HCT116 (cell line): ENCODE results near the gene FLRT1. TPM values are rescaled to one million over a fixed set of nuclear protein-coding genes. Genes with fewer than 3 reads are reported as not detected.
A peak's percentile ranks its signal among the peaks of the same experiment; 100 is the strongest.

Experiments used
- ATAC-seq: fragments of 200-7000 bp; cut with Tn5 transposase; 2 replicates; pipeline ENCODE4 v1.9.1; 2020; ENCODE audit warnings: mild to moderate bottlenecking, moderate library complexity
- BruUV-seq: library from RNA; stranded (reverse); fragments of 400-500 nt; replicated peaks from 2 replicates; lab custom pipeline; 2021; lab: Mats Ljungman, UMichigan
- CTCF ChIA-PET: fragments of 300-600 bp; sonication (Branson Sonifier 250); formaldehyde crosslinking; loops from one replicate; lab custom pipeline; 2021; ENCODE audit warnings: antibody characterized with exemption; lab: Charles Lee
- POLR2A ChIA-PET: fragments of 300-600, 350-600 bp; sonication (Branson Sonifier 250); formaldehyde crosslinking; loops from one replicate; lab custom pipeline; 2021; ENCODE audit warnings: antibody characterized with exemption; lab: Charles Lee
- RAD21 ChIA-PET, 2 experiments: fragments of 300-600 bp; sonication (Branson Sonifier 250); formaldehyde crosslinking; loops; one replicate each; lab custom pipeline; 2023; ENCODE audit warnings: low total read pairs in 2 of 2; ENCODE audit not compliant: uncharacterized antibody in 2 of 2, unreplicated experiment in 2 of 2, low non-redundant PET in 1 of 2; lab: Charles Lee
- DNase-seq: peaks from one replicate; pipeline ENCODE4 v3.0.0-alpha.2; 2010; ENCODE audit warnings: low read depth, low spot score
- H2AFZ ChIP-seq: fragments of 200-600 bp; shearing (Covaris generic), sonication (generic); 2 replicates; pipeline ENCODE4 v1.6.1; 2017; ENCODE audit warnings: low read depth, mixed run types, mixed read lengths, antibody characterized with exemption, low read length; ENCODE audit not compliant: poor library complexity, severe bottlenecking
- H3K27ac ChIP-seq: 2 replicates; pipeline ENCODE4 v1.5.1; 2012; ENCODE audit warnings: low read depth, low read length
- H3K27me3 ChIP-seq: fragments of 200-600 bp; sonication (generic); 2 replicates; pipeline ENCODE4 v1.6.1; 2016; ENCODE audit warnings: mixed run types, low read length, mixed read lengths; ENCODE audit not compliant: insufficient read depth
- H3K36me3 ChIP-seq, 2 experiments: fragments of 200-500 bp in 1 of 2; fragments of 200-600 bp in 1 of 2; sonication (Bioruptor generic) in 1 of 2; sonication (generic) in 1 of 2; 2 replicates each; pipeline versions ENCODE4 v1.5.1 to v1.6.1; 2014 to 2016; ENCODE audit warnings: low read length in 2 of 2, inconsistent platforms in 1 of 2, mixed read lengths in 1 of 2, mixed run types in 1 of 2; ENCODE audit not compliant: insufficient read depth in 2 of 2, control insufficient read depth in 1 of 2
- H3K4me1 ChIP-seq, 2 experiments: fragments of 200-600 bp in 1 of 2; sonication (generic) in 1 of 2; 2 replicates each; pipeline versions ENCODE4 v1.5.1 to v1.6.1; 2012 to 2017; ENCODE audit warnings: low read length in 2 of 2, inconsistent platforms in 1 of 2, mild to moderate bottlenecking in 1 of 2, mixed read lengths in 1 of 2, mixed run types in 1 of 2, moderate library complexity in 1 of 2; ENCODE audit not compliant: insufficient read depth in 2 of 2, control insufficient read depth in 1 of 2
- H3K4me2 ChIP-seq: fragments of 200-600 bp; sonication (generic); 2 replicates; pipeline ENCODE4 v1.6.1; 2017; ENCODE audit warnings: mixed run types, low read length, mixed read lengths
- H3K4me3 ChIP-seq, 2 experiments: fragments of 200-600 bp in 1 of 2; sonication (generic) in 1 of 2; replicated peaks in 1 of 2; 2 replicates each; pipeline ENCODE4 v1.5.1; 2011 to 2016; ENCODE audit warnings: low read length in 2 of 2, control low read depth in 1 of 2, low read depth in 1 of 2, mild to moderate bottlenecking in 1 of 2, mixed read lengths in 1 of 2, mixed run types in 1 of 2
- H3K79me2 ChIP-seq: fragments of 200-600 bp; sonication (generic); 2 replicates; pipeline ENCODE4 v1.6.1; 2017; ENCODE audit warnings: mild to moderate bottlenecking, mixed run types, low read length, moderate library complexity, mixed read lengths; ENCODE audit not compliant: insufficient read depth
- H3K9ac ChIP-seq: fragments of 200-600 bp; sonication (generic); 2 replicates; pipeline ENCODE4 v1.6.1; 2016; ENCODE audit warnings: low read length, mixed read lengths
- H3K9me2 ChIP-seq: fragments of 200-600 bp; sonication (generic), shearing (Covaris generic); 2 replicates; pipeline ENCODE4 v1.6.1; 2017; ENCODE audit warnings: mixed run types, mild to moderate bottlenecking, moderate library complexity; ENCODE audit not compliant: insufficient read depth
- H3K9me3 ChIP-seq, 2 experiments: fragments of 200-500 bp in 1 of 2; fragments of 200-600 bp in 1 of 2; sonication (Bioruptor generic) in 1 of 2; sonication (generic) in 1 of 2; 2 replicates each; pipeline ENCODE4 v1.6.1; 2014 to 2017; ENCODE audit warnings: low read length in 2 of 2, mixed read lengths in 2 of 2, inconsistent platforms in 1 of 2, low read depth in 1 of 2, mild to moderate bottlenecking in 1 of 2, mixed run types in 1 of 2, moderate library complexity in 1 of 2; ENCODE audit not compliant: control insufficient read depth in 1 of 2, insufficient read depth in 1 of 2
- H4K20me1 ChIP-seq: fragments of 200-600 bp; sonication (generic), shearing (Covaris generic); 2 replicates; pipeline ENCODE4 v1.6.1; 2017; ENCODE audit warnings: mixed run types, mild to moderate bottlenecking, moderate library complexity; ENCODE audit not compliant: insufficient read depth
- ELF1 ChIP-seq: IDR thresholded peaks from 2 replicates; pipeline ENCODE4 v1.6.1; 2012; ENCODE audit warnings: low read depth, borderline replicate concordance
- EZH2 ChIP-seq: fragments of 200-600 bp; sonication (generic); IDR thresholded peaks from 2 replicates; pipeline ENCODE4 v1.6.1; 2017; ENCODE audit warnings: antibody characterized with exemption, mixed run types
- FOSL1 ChIP-seq: IDR thresholded peaks from 2 replicates; pipeline ENCODE4 v1.6.1; 2012; ENCODE audit warnings: low read depth
- JUND ChIP-seq: IDR thresholded peaks from 2 replicates; pipeline ENCODE4 v1.6.1; 2012
- POLR2A ChIP-seq: IDR thresholded peaks from 2 replicates; pipeline ENCODE4 v1.7.0; 2011; ENCODE audit warnings: borderline replicate concordance; ENCODE audit not compliant: insufficient read depth, insufficient read length; ENCODE audit errors: extremely low read depth
- POLR2AphosphoS5 ChIP-seq: IDR thresholded peaks from 2 replicates; pipeline ENCODE4 v1.6.1; 2011; ENCODE audit warnings: mild to moderate bottlenecking, low read depth, low read length, moderate library complexity
- SIN3A ChIP-seq: IDR thresholded peaks from 2 replicates; pipeline ENCODE4 v1.6.1; 2012; ENCODE audit warnings: low read depth
- SP1 ChIP-seq: IDR thresholded peaks from 2 replicates; pipeline ENCODE4 v1.6.1; 2012; ENCODE audit warnings: low read depth
- TCF7L2 ChIP-seq: IDR thresholded peaks from 2 replicates; pipeline ENCODE4 v1.7.0; 2011; ENCODE audit warnings: borderline replicate concordance, inconsistent platforms; ENCODE audit not compliant: insufficient read depth, insufficient read length; ENCODE audit errors: extremely low read depth
- YY1 ChIP-seq: IDR thresholded peaks from 2 replicates; pipeline ENCODE4 v1.6.1; 2011; ENCODE audit warnings: low read length, low read depth, moderate library complexity, mild to moderate bottlenecking; ENCODE audit not compliant: insufficient replicate concordance; ENCODE audit errors: extremely low read depth
- intact Hi-C: fragments of 100-400 bp; cut with micrococcal nuclease; formaldehyde crosslinking; loops from 2 replicates; pipeline ENCODE4 v1.10.0; 2022
- total RNA-seq: library from RNA; stranded (reverse); gene quantifications from one replicate; pipeline ENCODE4 v1.2.1, GENCODE V29; 2021; ENCODE audit not compliant: unreplicated experiment
- TF ChIP-seq, protein P1 (sequence below): IDR thresholded peaks from 2 replicates; pipeline ENCODE4 v1.6.1; 2012; ENCODE audit warnings: low read depth
- TF ChIP-seq, protein P2 (sequence below): IDR thresholded peaks from 2 replicates; pipeline ENCODE4 v1.6.1; 2012
- TF ChIP-seq, protein P3 (sequence below), 3 experiments: fragments of 200-600 bp in 1 of 3; sonication (generic) in 1 of 3; IDR thresholded peaks in 2 of 3; conservative IDR thresholded peaks in 1 of 3; 2 replicates each; pipeline ENCODE4 v1.5.1; 2012 to 2017; ENCODE audit warnings: low read depth in 2 of 3, low read length in 2 of 3, antibody characterized with exemption in 1 of 3, borderline replicate concordance in 1 of 3, control low read depth in 1 of 3, mild to moderate bottlenecking in 1 of 3, mixed read lengths in 1 of 3, mixed run types in 1 of 3, moderate library complexity in 1 of 3; ENCODE audit not compliant: insufficient read depth in 1 of 3
- TF ChIP-seq, protein P4 (sequence below): IDR thresholded peaks from 2 replicates; pipeline ENCODE4 v1.6.1; 2012

Gene FLRT1
- total RNA-seq, 1 experiment from 2014 or later = 0.15 TPM

DNA sequence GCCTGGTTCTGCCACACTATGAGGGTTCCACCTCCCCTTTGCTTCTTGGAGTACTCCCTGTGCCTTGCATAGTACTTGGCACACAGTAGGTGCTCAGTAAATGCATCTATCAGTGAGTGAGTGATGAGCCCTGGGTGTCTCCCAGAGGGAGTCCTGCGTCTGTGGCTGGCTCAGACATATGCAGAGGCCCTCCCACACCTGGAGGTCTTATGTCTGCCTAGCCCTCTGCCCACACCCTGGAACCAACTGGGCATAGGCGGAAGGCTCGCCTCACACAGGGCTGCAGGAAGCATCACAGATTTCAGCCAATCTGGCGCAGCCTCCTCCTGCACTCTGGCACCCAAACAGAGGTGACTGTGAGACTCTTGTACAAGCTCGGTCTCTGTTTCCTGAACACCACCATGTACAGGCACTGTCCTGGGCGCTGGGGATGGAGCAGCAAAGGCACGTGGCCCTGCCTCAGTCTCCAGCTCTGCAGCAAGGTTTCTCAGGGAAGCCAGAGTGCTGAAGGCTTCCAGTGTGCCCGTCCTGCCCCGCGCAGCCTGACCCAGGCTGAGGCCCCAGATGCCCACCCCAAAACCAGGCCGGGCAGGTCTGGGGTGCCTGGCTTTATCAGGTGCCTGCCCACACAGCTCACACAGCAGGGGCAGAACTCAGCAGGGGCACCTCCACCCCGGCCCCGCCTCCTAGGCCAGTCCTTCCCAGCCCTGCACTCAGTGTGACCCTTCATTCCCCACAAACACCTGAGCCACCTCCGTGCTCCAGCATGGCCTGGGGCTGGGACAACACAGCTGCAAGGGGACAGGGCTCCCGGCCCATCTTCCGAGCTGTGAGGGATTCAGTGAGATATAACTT is 26.7 kb downstream of the FLRT1 start:
- no peaks in the 10 kb centered on the region for H4K20me1 ChIP-seq
- H2AFZ ChIP-seq = no peak overlapping the region
- H3K9ac ChIP-seq = no peak overlapping the region
- TF ChIP-seq SIN3A = no peak
- TF ChIP-seq, protein P1, sequence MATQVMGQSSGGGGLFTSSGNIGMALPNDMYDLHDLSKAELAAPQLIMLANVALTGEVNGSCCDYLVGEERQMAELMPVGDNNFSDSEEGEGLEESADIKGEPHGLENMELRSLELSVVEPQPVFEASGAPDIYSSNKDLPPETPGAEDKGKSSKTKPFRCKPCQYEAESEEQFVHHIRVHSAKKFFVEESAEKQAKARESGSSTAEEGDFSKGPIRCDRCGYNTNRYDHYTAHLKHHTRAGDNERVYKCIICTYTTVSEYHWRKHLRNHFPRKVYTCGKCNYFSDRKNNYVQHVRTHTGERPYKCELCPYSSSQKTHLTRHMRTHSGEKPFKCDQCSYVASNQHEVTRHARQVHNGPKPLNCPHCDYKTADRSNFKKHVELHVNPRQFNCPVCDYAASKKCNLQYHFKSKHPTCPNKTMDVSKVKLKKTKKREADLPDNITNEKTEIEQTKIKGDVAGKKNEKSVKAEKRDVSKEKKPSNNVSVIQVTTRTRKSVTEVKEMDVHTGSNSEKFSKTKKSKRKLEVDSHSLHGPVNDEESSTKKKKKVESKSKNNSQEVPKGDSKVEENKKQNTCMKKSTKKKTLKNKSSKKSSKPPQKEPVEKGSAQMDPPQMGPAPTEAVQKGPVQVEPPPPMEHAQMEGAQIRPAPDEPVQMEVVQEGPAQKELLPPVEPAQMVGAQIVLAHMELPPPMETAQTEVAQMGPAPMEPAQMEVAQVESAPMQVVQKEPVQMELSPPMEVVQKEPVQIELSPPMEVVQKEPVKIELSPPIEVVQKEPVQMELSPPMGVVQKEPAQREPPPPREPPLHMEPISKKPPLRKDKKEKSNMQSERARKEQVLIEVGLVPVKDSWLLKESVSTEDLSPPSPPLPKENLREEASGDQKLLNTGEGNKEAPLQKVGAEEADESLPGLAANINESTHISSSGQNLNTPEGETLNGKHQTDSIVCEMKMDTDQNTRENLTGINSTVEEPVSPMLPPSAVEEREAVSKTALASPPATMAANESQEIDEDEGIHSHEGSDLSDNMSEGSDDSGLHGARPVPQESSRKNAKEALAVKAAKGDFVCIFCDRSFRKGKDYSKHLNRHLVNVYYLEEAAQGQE = no peak
- no peak for TF ChIP-seq ELF1
- no peak for TF ChIP-seq FOSL1
- TF ChIP-seq, protein P2, sequence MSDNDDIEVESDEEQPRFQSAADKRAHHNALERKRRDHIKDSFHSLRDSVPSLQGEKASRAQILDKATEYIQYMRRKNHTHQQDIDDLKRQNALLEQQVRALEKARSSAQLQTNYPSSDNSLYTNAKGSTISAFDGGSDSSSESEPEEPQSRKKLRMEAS = no peak
- TF ChIP-seq POLR2A = no peak
- no peak for TF ChIP-seq POLR2AphosphoS5
- TF ChIP-seq, protein P3, sequence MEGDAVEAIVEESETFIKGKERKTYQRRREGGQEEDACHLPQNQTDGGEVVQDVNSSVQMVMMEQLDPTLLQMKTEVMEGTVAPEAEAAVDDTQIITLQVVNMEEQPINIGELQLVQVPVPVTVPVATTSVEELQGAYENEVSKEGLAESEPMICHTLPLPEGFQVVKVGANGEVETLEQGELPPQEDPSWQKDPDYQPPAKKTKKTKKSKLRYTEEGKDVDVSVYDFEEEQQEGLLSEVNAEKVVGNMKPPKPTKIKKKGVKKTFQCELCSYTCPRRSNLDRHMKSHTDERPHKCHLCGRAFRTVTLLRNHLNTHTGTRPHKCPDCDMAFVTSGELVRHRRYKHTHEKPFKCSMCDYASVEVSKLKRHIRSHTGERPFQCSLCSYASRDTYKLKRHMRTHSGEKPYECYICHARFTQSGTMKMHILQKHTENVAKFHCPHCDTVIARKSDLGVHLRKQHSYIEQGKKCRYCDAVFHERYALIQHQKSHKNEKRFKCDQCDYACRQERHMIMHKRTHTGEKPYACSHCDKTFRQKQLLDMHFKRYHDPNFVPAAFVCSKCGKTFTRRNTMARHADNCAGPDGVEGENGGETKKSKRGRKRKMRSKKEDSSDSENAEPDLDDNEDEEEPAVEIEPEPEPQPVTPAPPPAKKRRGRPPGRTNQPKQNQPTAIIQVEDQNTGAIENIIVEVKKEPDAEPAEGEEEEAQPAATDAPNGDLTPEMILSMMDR (IDR thresholded peaks at IDR 0.05 in 2 of 3, conservative IDR thresholded peaks at IDR 0.05 in 1 of 3; ENCODE audit: borderline replicate concordance in 1 of 3, insufficient read depth in 1 of 3, low read depth in 2 of 3, low read length in 2 of 3) = no peak
- no peak for TF ChIP-seq TCF7L2
- no peak for TF ChIP-seq EZH2
- TF ChIP-seq, protein P4, sequence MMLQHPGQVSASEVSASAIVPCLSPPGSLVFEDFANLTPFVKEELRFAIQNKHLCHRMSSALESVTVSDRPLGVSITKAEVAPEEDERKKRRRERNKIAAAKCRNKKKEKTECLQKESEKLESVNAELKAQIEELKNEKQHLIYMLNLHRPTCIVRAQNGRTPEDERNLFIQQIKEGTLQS = no peak
- no peak for TF ChIP-seq YY1
- no peak for TF ChIP-seq SP1
- TF ChIP-seq JUND = no peak
- H3K4me1 ChIP-seq = no peaks in the 10 kb centered on the region
- peak; percentile 25; the same call in 1 of the 2 replicates for ATAC-seq
- ChIA-PET CTCF (no interaction called here), RAD21 (interaction anchor here in 1 of 2 experiments (0.6 kb wide), 1 partner anchor 80 kb away, joined by 3 read pairs; no protein-coding TSS in a partner anchor), POLR2A (no interaction called here)
- no peak overlapping the region for H3K4me2 ChIP-seq
- DNase-seq = no peak
- BruUV-seq = no TSS peak
- no peak overlapping the region for H3K27ac ChIP-seq
- H3K79me2 ChIP-seq = no peaks in the 10 kb centered on the region
- intact Hi-C loops = no loop called here
- no peaks in the 10 kb centered on the region for H3K27me3 ChIP-seq
- H3K9me3 ChIP-seq = no peaks in the 10 kb centered on the region
- no peaks in the 10 kb centered on the region for H3K9me2 ChIP-seq
- no peak overlapping the region for H3K4me3 ChIP-seq
- H3K36me3 ChIP-seq = no peaks in the 10 kb centered on the region
